NCI-H2171 treated with DMSO at 0.1 percent for 48 hours (cell line): ENCODE measurements around the gene MARVELD3.

ENCODE experiments used
- DNase-seq: peaks from one replicate; lab custom pipeline; 2025; lab: John Stamatoyannopoulos, UW

Gene MARVELD3

GRCh38 chr16:71622088-71622487, 3.9 kb upstream of the MARVELD3 start:
- no peak for DNase-seq

- no peak for DNase-seq
Observed at GRCh38 chr16:71623597-71623996, 2.4 kb upstream of the MARVELD3 start.

GRCh38 chr16:71625113-71625850, 702 bp upstream of the MARVELD3 start:
- DNase-seq = no peak

GRCh38 chr16:71626858-71627213, 852 bp downstream of the MARVELD3 start:
- DNase-seq = no peak

GRCh38 chr16:71627731-71628181, 1.8 kb downstream of the MARVELD3 start:
- DNase-seq = peak; percentile 65

GRCh38 chr16:71628810-71629209, 2.8 kb downstream of the MARVELD3 start:
- peak; percentile 68 for DNase-seq

- DNase-seq = peak; percentile 91
Observed at GRCh38 chr16:71629278-71630016, 3.5 kb downstream of the MARVELD3 start.

- no peak for DNase-seq
Observed at GRCh38 chr16:71630808-71631207, 4.8 kb downstream of the MARVELD3 start.

- DNase-seq = no peak
Observed at GRCh38 chr16:71631776-71632175, 5.8 kb downstream of the MARVELD3 start.

- no peak for DNase-seq
Observed at GRCh38 chr16:71635632-71636031, 9.6 kb downstream of the MARVELD3 start.

GRCh38 chr16:71637398-71637797, 11.4 kb downstream of the MARVELD3 start:
- no peak for DNase-seq

GRCh38 chr16:71645450-71645849, 19.5 kb downstream of the MARVELD3 start:
- DNase-seq = peak; percentile 49

- DNase-seq = no peak
Observed at GRCh38 chr16:71647391-71647790, 21.4 kb downstream of the MARVELD3 start.

- DNase-seq = peak; percentile 91
Observed at GRCh38 chr16:71648162-71648561, 22.2 kb downstream of the MARVELD3 start.

- DNase-seq = no peak
Observed at GRCh38 chr16:71648921-71649320, 22.9 kb downstream of the MARVELD3 start.

GRCh38 chr16:71649704-71650103, 23.7 kb downstream of the MARVELD3 start:
- peak; percentile 25 for DNase-seq

- DNase-seq = no peak
Observed at GRCh38 chr16:71658771-71659170, 32.8 kb downstream of the MARVELD3 start.

GRCh38 chr16:71659471-71659870, 33.5 kb downstream of the MARVELD3 start:
- DNase-seq = no peak

GRCh38 chr16:71666264-71666663, 40.3 kb downstream of the MARVELD3 start:
- no peak for DNase-seq

- DNase-seq = no peak
Observed at GRCh38 chr16:71666928-71667707, 41.1 kb downstream of the MARVELD3 start.

- DNase-seq = no peak
Observed at GRCh38 chr16:71669926-71670536, 44.0 kb downstream of the MARVELD3 start.

GRCh38 chr16:71670537-71670936, 44.6 kb downstream of the MARVELD3 start:
- no peak for DNase-seq
